Measurements from ENCODE around the gene KIAA1671.

Gene KIAA1671

GRCh38 chr22:25120761-25121212 lies 168.3 kb downstream of the KIAA1671 start:
- DNase-seq, result no peak

- no peak for DNase-seq
Measured at GRCh38 chr22:25122136-25122764, 169.7 kb downstream of the KIAA1671 start.

GRCh38 chr22:25123677-25124076 lies 171.2 kb downstream of the KIAA1671 start:
- no peak for DNase-seq

- no peak for DNase-seq
Measured at GRCh38 chr22:25125693-25126357, 173.3 kb downstream of the KIAA1671 start.

GRCh38 chr22:25126510-25126909 lies 174.0 kb downstream of the KIAA1671 start:
- no peak for DNase-seq

- no peak for DNase-seq
Measured at GRCh38 chr22:25127318-25127717, 174.8 kb downstream of the KIAA1671 start.

GRCh38 chr22:25130462-25130861 lies 177.9 kb downstream of the KIAA1671 start:
- DNase-seq, result no peak

GRCh38 chr22:25131198-25131887 lies 178.8 kb downstream of the KIAA1671 start:
- no peak for DNase-seq

- no peak for DNase-seq
Measured at GRCh38 chr22:25134028-25134427, 181.5 kb downstream of the KIAA1671 start.

GRCh38 chr22:25134451-25134850 lies 181.9 kb downstream of the KIAA1671 start:
- no peak for DNase-seq

GRCh38 chr22:25136953-25137576 lies 184.5 kb downstream of the KIAA1671 start:
- DNase-seq, result no peak

GRCh38 chr22:25137577-25138525 lies 185.3 kb downstream of the KIAA1671 start:
- no peak for DNase-seq

- no peak for DNase-seq
Measured at GRCh38 chr22:25139062-25139461, 186.5 kb downstream of the KIAA1671 start.

GRCh38 chr22:25142102-25142501 lies 189.6 kb downstream of the KIAA1671 start:
- DNase-seq, result no peak

GRCh38 chr22:25143156-25144076 lies 190.9 kb downstream of the KIAA1671 start:
- DNase-seq, result no peak

- DNase-seq, result no peak
Measured at GRCh38 chr22:25144522-25144921, 192.0 kb downstream of the KIAA1671 start.

- no peak for DNase-seq
Measured at GRCh38 chr22:25146307-25146706, 193.8 kb downstream of the KIAA1671 start.

GRCh38 chr22:25146906-25147641 lies 194.6 kb downstream of the KIAA1671 start:
- no peak for DNase-seq

GRCh38 chr22:25147642-25147928 lies 195.1 kb downstream of the KIAA1671 start:
- DNase-seq, result no peak

GRCh38 chr22:25148149-25148691 lies 195.7 kb downstream of the KIAA1671 start:
- no peak for DNase-seq
